HepG2 (cell line): ENCODE measurements around the gene PRKG1.

Experiments
- CTCF ChIP-seq: sonication (generic); formaldehyde crosslinking; IDR thresholded peaks from 2 replicates; pipeline ENCODE4 v1.5.0; 2020; ENCODE audit warnings: mild to moderate bottlenecking, missing genetic modification reagents, moderate library complexity
- NCOR1 ChIP-seq: fragments of 200-600 bp; sonication (generic); IDR thresholded peaks from 2 replicates; pipeline ENCODE4 v1.7.0; 2017; ENCODE audit warnings: antibody characterized with exemption, low read length, borderline replicate concordance
- PAX8 ChIP-seq: sonication (generic); formaldehyde crosslinking; IDR thresholded peaks from 2 replicates; pipeline ENCODE4 v1.8.0; 2022; ENCODE audit warnings: mild to moderate bottlenecking, missing genetic modification reagents, borderline replicate concordance
- POLR2A ChIP-seq, 2 experiments: IDR thresholded peaks; 2 replicates each; pipeline ENCODE4 v1.6.1; 2011; ENCODE audit warnings: low read depth in 2 of 2, low read length in 2 of 2, mild to moderate bottlenecking in 1 of 2, moderate library complexity in 1 of 2; ENCODE audit not compliant: insufficient read depth in 1 of 2
- POLR2AphosphoS2 ChIP-seq: IDR thresholded peaks from 2 replicates; pipeline ENCODE4 v1.6.1; 2011; ENCODE audit warnings: low read depth, low read length, improper control_type of control experiment
- POLR2AphosphoS5 ChIP-seq: IDR thresholded peaks from 2 replicates; pipeline ENCODE4 v1.6.1; 2012; ENCODE audit warnings: low read depth, low read length
- TAF1 ChIP-seq: sonication (generic); formaldehyde crosslinking; IDR thresholded peaks from 2 replicates; pipeline ENCODE4 v1.4.0; 2020; ENCODE audit warnings: missing genetic modification reagents
- TBX2 ChIP-seq: sonication (generic); formaldehyde crosslinking; IDR thresholded peaks from 2 replicates; pipeline ENCODE4 v1.5.0; 2020; ENCODE audit warnings: missing genetic modification reagents, mild to moderate bottlenecking, borderline replicate concordance
- ZNF441 ChIP-seq: sonication (generic); formaldehyde crosslinking; IDR thresholded peaks from 2 replicates; pipeline ENCODE4 v1.7.0; 2021; ENCODE audit warnings: missing genetic modification reagents, borderline replicate concordance
- TF ChIP-seq, protein P1 (sequence below): sonication (generic); formaldehyde crosslinking; IDR thresholded peaks from 2 replicates; pipeline ENCODE4 v1.4.0; 2020; ENCODE audit warnings: missing genetic modification reagents
- TF ChIP-seq, protein P2 (sequence below): IDR thresholded peaks from 2 replicates; pipeline ENCODE4 v1.6.1; 2012; ENCODE audit warnings: inconsistent platforms
- TF ChIP-seq, protein P3 (sequence below): sonication (generic); formaldehyde crosslinking; IDR thresholded peaks from 2 replicates; pipeline ENCODE4 v1.4.0; 2020; ENCODE audit warnings: missing genetic modification reagents, borderline replicate concordance

GRCh38 chr10:51270936-51271530 is 196.7 kb downstream of the PRKG1 start:
- TF ChIP-seq, protein P1, sequence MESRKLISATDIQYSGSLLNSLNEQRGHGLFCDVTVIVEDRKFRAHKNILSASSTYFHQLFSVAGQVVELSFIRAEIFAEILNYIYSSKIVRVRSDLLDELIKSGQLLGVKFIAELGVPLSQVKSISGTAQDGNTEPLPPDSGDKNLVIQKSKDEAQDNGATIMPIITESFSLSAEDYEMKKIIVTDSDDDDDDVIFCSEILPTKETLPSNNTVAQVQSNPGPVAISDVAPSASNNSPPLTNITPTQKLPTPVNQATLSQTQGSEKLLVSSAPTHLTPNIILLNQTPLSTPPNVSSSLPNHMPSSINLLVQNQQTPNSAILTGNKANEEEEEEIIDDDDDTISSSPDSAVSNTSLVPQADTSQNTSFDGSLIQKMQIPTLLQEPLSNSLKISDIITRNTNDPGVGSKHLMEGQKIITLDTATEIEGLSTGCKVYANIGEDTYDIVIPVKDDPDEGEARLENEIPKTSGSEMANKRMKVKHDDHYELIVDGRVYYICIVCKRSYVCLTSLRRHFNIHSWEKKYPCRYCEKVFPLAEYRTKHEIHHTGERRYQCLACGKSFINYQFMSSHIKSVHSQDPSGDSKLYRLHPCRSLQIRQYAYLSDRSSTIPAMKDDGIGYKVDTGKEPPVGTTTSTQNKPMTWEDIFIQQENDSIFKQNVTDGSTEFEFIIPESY: no peak
- TF ChIP-seq ZNF441: no peak
- no peak for TF ChIP-seq POLR2A (IDR thresholded peaks at IDR 0.05; ENCODE audit: insufficient read depth in 1 of 2, low read depth in 2 of 2, low read length in 2 of 2)
- TF ChIP-seq CTCF (CRISPR knock-in tag): no peak
- no peak for TF ChIP-seq POLR2AphosphoS2
- TF ChIP-seq PAX8: no peak
- TF ChIP-seq TAF1 (CRISPR knock-in tag): no peak
- no peak for TF ChIP-seq POLR2AphosphoS5
- TF ChIP-seq, protein P2, sequence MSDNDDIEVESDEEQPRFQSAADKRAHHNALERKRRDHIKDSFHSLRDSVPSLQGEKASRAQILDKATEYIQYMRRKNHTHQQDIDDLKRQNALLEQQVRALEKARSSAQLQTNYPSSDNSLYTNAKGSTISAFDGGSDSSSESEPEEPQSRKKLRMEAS: no peak
- no peak for TF ChIP-seq TBX2
- TF ChIP-seq, protein P3, sequence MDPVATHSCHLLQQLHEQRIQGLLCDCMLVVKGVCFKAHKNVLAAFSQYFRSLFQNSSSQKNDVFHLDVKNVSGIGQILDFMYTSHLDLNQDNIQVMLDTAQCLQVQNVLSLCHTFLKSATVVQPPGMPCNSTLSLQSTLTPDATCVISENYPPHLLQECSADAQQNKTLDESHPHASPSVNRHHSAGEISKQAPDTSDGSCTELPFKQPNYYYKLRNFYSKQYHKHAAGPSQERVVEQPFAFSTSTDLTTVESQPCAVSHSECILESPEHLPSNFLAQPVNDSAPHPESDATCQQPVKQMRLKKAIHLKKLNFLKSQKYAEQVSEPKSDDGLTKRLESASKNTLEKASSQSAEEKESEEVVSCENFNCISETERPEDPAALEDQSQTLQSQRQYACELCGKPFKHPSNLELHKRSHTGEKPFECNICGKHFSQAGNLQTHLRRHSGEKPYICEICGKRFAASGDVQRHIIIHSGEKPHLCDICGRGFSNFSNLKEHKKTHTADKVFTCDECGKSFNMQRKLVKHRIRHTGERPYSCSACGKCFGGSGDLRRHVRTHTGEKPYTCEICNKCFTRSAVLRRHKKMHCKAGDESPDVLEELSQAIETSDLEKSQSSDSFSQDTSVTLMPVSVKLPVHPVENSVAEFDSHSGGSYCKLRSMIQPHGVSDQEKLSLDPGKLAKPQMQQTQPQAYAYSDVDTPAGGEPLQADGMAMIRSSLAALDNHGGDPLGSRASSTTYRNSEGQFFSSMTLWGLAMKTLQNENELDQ (CRISPR knock-in tag): no peak
- TF ChIP-seq NCOR1: no peak
